GM12892 (cell line): ENCODE measurements around the gene PDHB.

Experiments used
- POLR2A ChIP-seq: IDR thresholded peaks from 2 replicates; pipeline ENCODE4 v1.6.1; 2011; ENCODE audit warnings: low read depth, low read length, control low read depth
- POLR2AphosphoS5 ChIP-seq: IDR thresholded peaks from 2 replicates; pipeline ENCODE4 v1.6.1; 2011; ENCODE audit warnings: low read depth, low read length, control low read depth
- TAF1 ChIP-seq: IDR thresholded peaks from 2 replicates; pipeline ENCODE4 v1.6.1; 2011; ENCODE audit warnings: low read depth, mild to moderate bottlenecking, control low read depth, low read length, borderline replicate concordance

DNA sequence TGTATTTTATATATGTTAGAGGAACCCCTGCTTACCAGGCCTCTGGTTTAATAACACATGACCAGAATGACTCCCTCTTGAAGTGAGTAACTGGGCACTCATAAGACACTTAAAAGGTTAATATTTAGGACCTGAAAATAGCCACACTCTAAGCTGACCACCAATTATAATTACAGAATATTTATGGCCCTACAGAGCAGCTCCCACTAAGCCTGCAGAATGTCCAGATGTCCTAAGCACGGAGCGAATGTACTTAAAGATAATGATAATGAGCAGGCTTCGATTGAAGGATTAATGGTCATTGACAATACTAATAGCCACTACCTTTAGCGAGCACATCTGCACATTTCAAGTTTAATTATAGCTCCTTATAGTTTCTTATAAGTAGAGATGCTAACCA is 35.5 kb upstream of the PDHB start:
- TF ChIP-seq POLR2AphosphoS5 (no peak), POLR2A (no peak), TAF1 (no peak)
